Mesenchymal stem cell (in vitro differentiated cells and primary cell): ENCODE measurements around the gene RASSF7.
A peak's percentile ranks its signal among the peaks of the same experiment; 100 is the strongest.

ENCODE experiments used
- DNase-seq: peaks from one replicate; pipeline ENCODE4 v3.0.0-alpha.2; 2013
- H2AFZ ChIP-seq: one replicate; pipeline ENCODE4 v1.6.1; 2013; ENCODE audit warnings: low read depth, mild to moderate bottlenecking, control low read depth, inconsistent platforms, low read length, moderate library complexity
- H2AK5ac ChIP-seq: 2 replicates; pipeline ENCODE4 v1.6.1; 2013; ENCODE audit warnings: low read length, moderate library complexity, mild to moderate bottlenecking, inconsistent platforms; ENCODE audit not compliant: severe bottlenecking
- H2BK120ac ChIP-seq: one replicate; pipeline ENCODE4 v1.6.1; 2013; ENCODE audit warnings: low read depth, mild to moderate bottlenecking, inconsistent platforms, low read length, moderate library complexity
- H2BK12ac ChIP-seq, 2 experiments: one replicate each; pipeline ENCODE4 v1.6.1; 2013; ENCODE audit warnings: inconsistent platforms in 2 of 2, low read length in 2 of 2, mild to moderate bottlenecking in 2 of 2, moderate library complexity in 2 of 2, control low read depth in 1 of 2
- H2BK15ac ChIP-seq: one replicate; pipeline ENCODE4 v1.6.1; 2013; ENCODE audit warnings: mild to moderate bottlenecking, low read depth, inconsistent platforms; ENCODE audit not compliant: poor library complexity, severe bottlenecking
- H2BK5ac ChIP-seq: 2 replicates; pipeline ENCODE4 v1.6.1; 2013; ENCODE audit warnings: low read depth, mild to moderate bottlenecking, low read length, control low read depth, inconsistent platforms; ENCODE audit not compliant: poor library complexity, severe bottlenecking
- H3K14ac ChIP-seq, 2 experiments: one replicate each; pipeline ENCODE4 v1.6.1; 2013; ENCODE audit warnings: inconsistent platforms in 2 of 2, low read length in 2 of 2, control low read depth in 1 of 2, mild to moderate bottlenecking in 1 of 2, moderate library complexity in 1 of 2
- H3K18ac ChIP-seq, 2 experiments: one replicate each; pipeline ENCODE4 v1.6.1; 2013; ENCODE audit warnings: inconsistent platforms in 2 of 2, low read length in 2 of 2, control low read depth in 1 of 2, low read depth in 1 of 2, mild to moderate bottlenecking in 1 of 2
- H3K23ac ChIP-seq, 2 experiments: one replicate each; pipeline ENCODE4 v1.6.1; 2013; ENCODE audit warnings: inconsistent platforms in 2 of 2, low read length in 2 of 2, mild to moderate bottlenecking in 2 of 2, moderate library complexity in 2 of 2, control low read depth in 1 of 2
- H3K27ac ChIP-seq: 2 replicates; pipeline ENCODE4 v1.5.1; 2013; ENCODE audit warnings: mild to moderate bottlenecking, moderate library complexity, low read length, control low read depth, inconsistent platforms; ENCODE audit not compliant: poor library complexity, severe bottlenecking
- H3K27me3 ChIP-seq, 2 experiments: 2 replicates each; pipeline versions ENCODE4 v1.6.1 to v1.7.0; 2013; ENCODE audit warnings: low read length in 2 of 2, mild to moderate bottlenecking in 2 of 2, moderate library complexity in 2 of 2, control low read depth in 1 of 2, inconsistent platforms in 1 of 2; ENCODE audit not compliant: control insufficient read depth in 1 of 2, insufficient read depth in 1 of 2
- H3K36me3 ChIP-seq, 2 experiments: 2 replicates each; pipeline versions ENCODE4 v1.6.1 to v1.7.0; 2013; ENCODE audit warnings: low read length in 2 of 2, control low read depth in 1 of 2, inconsistent platforms in 1 of 2, low read depth in 1 of 2, mild to moderate bottlenecking in 1 of 2; ENCODE audit not compliant: insufficient read depth in 2 of 2, control insufficient read depth in 1 of 2
- H3K4ac ChIP-seq, 2 experiments: one replicate each; pipeline ENCODE4 v1.6.1; 2013; ENCODE audit warnings: inconsistent platforms in 2 of 2, low read length in 2 of 2, mild to moderate bottlenecking in 2 of 2, moderate library complexity in 2 of 2, control low read depth in 1 of 2, low read depth in 1 of 2
- H3K4me1 ChIP-seq: 2 replicates; pipeline ENCODE4 v1.6.1; 2013; ENCODE audit warnings: low read depth, low read length, control low read depth; ENCODE audit not compliant: control insufficient read depth, insufficient read depth
- H3K4me2 ChIP-seq: 2 replicates; pipeline ENCODE4 v1.6.1; 2013; ENCODE audit warnings: low read length, mild to moderate bottlenecking, inconsistent platforms; ENCODE audit not compliant: poor library complexity, severe bottlenecking
- H3K4me3 ChIP-seq, 2 experiments: 2 replicates each; pipeline versions ENCODE4 v1.5.1 to v1.7.0; 2013; ENCODE audit warnings: low read length in 2 of 2, mild to moderate bottlenecking in 2 of 2, control low read depth in 1 of 2, low read depth in 1 of 2; ENCODE audit not compliant: insufficient read depth in 1 of 2
- H3K79me1 ChIP-seq: replicated peaks from 2 replicates; pipeline ENCODE4 v1.6.1; 2013; ENCODE audit warnings: mild to moderate bottlenecking, control low read depth, low read length, inconsistent platforms; ENCODE audit not compliant: poor library complexity, severe bottlenecking
- H3K9ac ChIP-seq: 2 replicates; pipeline ENCODE4 v1.7.0; 2013; ENCODE audit warnings: mild to moderate bottlenecking, low read length, moderate library complexity
- H3K9me3 ChIP-seq: 2 replicates; pipeline ENCODE4 v1.7.0; 2013; ENCODE audit warnings: mild to moderate bottlenecking, low read length; ENCODE audit not compliant: control insufficient read depth
- H4K8ac ChIP-seq: one replicate; pipeline ENCODE4 v1.6.1; 2013; ENCODE audit warnings: inconsistent platforms, mild to moderate bottlenecking, low read length, moderate library complexity
- H4K91ac ChIP-seq: one replicate; pipeline ENCODE4 v1.6.1; 2013; ENCODE audit warnings: mild to moderate bottlenecking, low read length, inconsistent platforms
- WGBS: methylation state at CpG from one replicate; pipeline ENCODE4 v1.1.7; 2013; ENCODE audit warnings: mixed read lengths; 5-methylcytosine and 5-hydroxymethylcytosine counted together

The RASSF7 gene

DNA sequence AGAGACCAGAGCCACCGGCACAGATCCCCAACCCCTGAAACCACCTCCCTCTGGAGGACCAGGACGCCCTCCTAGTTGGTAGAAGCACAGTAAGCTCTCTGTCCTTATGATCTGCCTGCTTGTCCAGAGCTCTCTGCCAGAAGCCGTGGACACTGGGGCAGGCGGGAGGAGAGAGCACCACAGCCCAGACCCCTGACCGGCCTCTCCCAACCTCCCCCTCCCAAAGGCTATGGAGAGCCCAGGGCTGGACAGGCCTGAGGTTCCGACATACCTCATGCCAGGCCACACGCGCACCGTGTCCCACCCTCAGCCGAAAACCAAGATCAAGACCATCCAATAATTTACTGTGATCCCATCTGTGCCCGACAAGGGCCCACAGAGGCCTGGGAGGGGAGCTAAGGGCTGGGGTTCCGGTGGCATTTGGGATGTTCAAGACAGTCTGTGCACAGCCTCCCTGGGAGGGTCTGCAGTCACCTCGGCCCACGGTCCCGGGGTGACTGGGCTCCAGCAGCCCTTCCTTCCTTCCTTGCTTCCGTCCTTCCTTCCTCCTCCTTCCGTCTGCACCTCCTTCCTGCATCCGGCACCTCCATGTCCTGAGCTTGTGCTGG lies 28.7 kb upstream of the RASSF7 start:
- no peak for DNase-seq
- no peaks in the 10 kb centered on the region for H3K9me3 ChIP-seq
- no peak overlapping the region for H3K4me3 ChIP-seq
- H4K91ac ChIP-seq, result no peak overlapping the region
- no peak overlapping the region for H3K4me2 ChIP-seq
- no peak overlapping the region for H3K4ac ChIP-seq
- no peak overlapping the region for H2AFZ ChIP-seq
- H3K4me1 ChIP-seq, result peaks cover 25% of the 10 kb centered on the region
- peak overlapping the region in 1 of 2 experiments; percentile 29 for H2BK12ac ChIP-seq
- no peak overlapping the region for H2AK5ac ChIP-seq
- no peak overlapping the region for H3K18ac ChIP-seq
- peak overlapping the region in 1 of 2 experiments; percentile 16 for H3K23ac ChIP-seq
- H3K14ac ChIP-seq, result no peak overlapping the region
- WGBS, result 95% methylated on average over 13 of the region's 18 CpGs
- peaks cover 27 to 50% of the 10 kb centered on the region in 2 experiments for H3K36me3 ChIP-seq
- H2BK15ac ChIP-seq, result no peak overlapping the region
- no peak overlapping the region for H3K27ac ChIP-seq
- no peak overlapping the region for H4K8ac ChIP-seq
- peaks cover 0 to 1% of the 10 kb centered on the region in 2 experiments for H3K27me3 ChIP-seq
- H2BK120ac ChIP-seq, result no peak overlapping the region
- peaks cover 12% of the 10 kb centered on the region for H3K79me1 ChIP-seq
- H3K9ac ChIP-seq, result no peak overlapping the region
- H2BK5ac ChIP-seq, result no peak overlapping the region

DNA sequence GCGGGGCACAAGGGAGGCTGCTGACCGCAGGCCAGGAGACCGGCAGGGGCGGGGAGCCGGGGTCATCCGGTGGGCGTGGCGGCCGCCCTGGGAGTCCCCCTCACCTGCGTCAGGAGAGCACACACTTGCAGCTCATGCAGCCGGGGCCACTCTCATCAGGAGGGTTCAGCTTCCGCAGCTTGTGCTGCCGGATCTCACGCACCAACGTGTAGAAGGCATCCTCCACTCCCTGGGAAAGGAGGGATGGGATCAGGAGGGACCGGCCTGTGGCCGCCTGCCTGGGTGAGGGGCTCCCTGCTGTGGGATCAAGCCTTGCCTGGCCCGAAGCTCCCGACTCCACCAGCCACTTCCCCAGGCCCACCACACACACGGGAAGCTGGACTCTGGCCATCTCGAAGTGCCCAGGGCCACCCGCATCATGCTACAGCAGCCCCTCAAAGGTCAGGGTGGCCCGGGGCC lies 28.2 kb upstream of the RASSF7 start:
- 97% methylated on average over 22 of the region's 23 CpGs for WGBS
- Histone ChIP-seq H3K9ac (no peak overlapping the region), H4K91ac (peak overlapping the region; percentile 3), H2BK15ac (no peak overlapping the region), H3K14ac (no peak overlapping the region), H2AK5ac (no peak overlapping the region), H2BK120ac (no peak overlapping the region), H2AFZ (no peak overlapping the region), H3K9me3 (no peaks in the 10 kb centered on the region), H3K4me3 (no peak overlapping the region), H3K27me3 (peaks cover 0 to 6% of the 10 kb centered on the region in 2 experiments), H3K27ac (no peak overlapping the region), H3K23ac (no peak overlapping the region), H2BK12ac (no peak overlapping the region), H4K8ac (no peak overlapping the region), H3K18ac (no peak overlapping the region), H3K4ac (no peak overlapping the region), H3K36me3 (peaks cover 27 to 50% of the 10 kb centered on the region in 2 experiments), H3K4me2 (no peak overlapping the region), H3K4me1 (peaks cover 31% of the 10 kb centered on the region), H3K79me1 (peaks cover 12% of the 10 kb centered on the region), H2BK5ac (no peak overlapping the region)
- DNase-seq, result no peak

DNA sequence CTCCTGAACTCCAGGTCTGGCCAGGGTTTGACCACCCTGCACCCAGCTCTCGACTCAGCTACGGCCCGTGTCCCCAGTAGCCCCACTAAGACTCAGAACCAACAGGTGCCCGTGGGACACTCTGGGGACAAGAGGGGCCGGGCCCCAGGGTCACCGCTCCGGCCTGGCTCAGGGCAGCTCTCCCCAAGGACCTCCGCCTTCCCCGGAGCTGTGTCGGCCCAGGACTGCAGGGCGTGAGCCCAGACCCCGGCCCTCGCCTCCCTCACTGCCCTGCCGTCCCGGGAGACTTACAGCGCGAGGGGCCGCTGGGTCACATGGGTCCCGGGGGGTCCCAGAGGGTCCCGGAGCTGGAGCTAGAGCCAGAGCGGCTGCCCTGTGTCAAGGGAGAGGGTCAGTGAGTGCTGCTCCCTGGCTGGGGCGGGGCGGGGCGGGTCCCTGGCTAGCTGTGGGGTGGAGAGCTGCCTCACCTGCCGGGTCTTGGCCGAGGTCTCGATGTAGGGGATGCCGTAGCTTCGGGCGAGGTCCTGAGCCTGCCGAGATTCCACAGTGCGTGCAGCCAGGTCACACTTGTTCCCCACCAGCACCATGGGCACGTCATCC lies 27.7 kb upstream of the RASSF7 start:
- no peak overlapping the region for H4K8ac ChIP-seq
- peaks cover 12% of the 10 kb centered on the region for H3K79me1 ChIP-seq
- no peak overlapping the region for H2AK5ac ChIP-seq
- DNase-seq, result no peak
- no peak overlapping the region for H3K27ac ChIP-seq
- peak overlapping the region; percentile 3 for H4K91ac ChIP-seq
- H2BK12ac ChIP-seq, result no peak overlapping the region
- peaks cover 34% of the 10 kb centered on the region for H3K4me1 ChIP-seq
- no peak overlapping the region for H2BK5ac ChIP-seq
- no peak overlapping the region for H3K14ac ChIP-seq
- no peak overlapping the region for H2AFZ ChIP-seq
- H3K9ac ChIP-seq, result no peak overlapping the region
- H3K4me3 ChIP-seq, result no peak overlapping the region
- no peak overlapping the region for H3K23ac ChIP-seq
- no peak overlapping the region for H3K18ac ChIP-seq
- H2BK15ac ChIP-seq, result no peak overlapping the region
- no peak overlapping the region for H3K4ac ChIP-seq
- 98% methylated on average over 32 of the region's 33 CpGs for WGBS
- H3K36me3 ChIP-seq, result peaks cover 27 to 50% of the 10 kb centered on the region in 2 experiments
- no peak overlapping the region for H2BK120ac ChIP-seq
- no peaks in the 10 kb centered on the region for H3K9me3 ChIP-seq
- H3K27me3 ChIP-seq, result peaks cover 0 to 12% of the 10 kb centered on the region in 2 experiments
- H3K4me2 ChIP-seq, result no peak overlapping the region

DNA sequence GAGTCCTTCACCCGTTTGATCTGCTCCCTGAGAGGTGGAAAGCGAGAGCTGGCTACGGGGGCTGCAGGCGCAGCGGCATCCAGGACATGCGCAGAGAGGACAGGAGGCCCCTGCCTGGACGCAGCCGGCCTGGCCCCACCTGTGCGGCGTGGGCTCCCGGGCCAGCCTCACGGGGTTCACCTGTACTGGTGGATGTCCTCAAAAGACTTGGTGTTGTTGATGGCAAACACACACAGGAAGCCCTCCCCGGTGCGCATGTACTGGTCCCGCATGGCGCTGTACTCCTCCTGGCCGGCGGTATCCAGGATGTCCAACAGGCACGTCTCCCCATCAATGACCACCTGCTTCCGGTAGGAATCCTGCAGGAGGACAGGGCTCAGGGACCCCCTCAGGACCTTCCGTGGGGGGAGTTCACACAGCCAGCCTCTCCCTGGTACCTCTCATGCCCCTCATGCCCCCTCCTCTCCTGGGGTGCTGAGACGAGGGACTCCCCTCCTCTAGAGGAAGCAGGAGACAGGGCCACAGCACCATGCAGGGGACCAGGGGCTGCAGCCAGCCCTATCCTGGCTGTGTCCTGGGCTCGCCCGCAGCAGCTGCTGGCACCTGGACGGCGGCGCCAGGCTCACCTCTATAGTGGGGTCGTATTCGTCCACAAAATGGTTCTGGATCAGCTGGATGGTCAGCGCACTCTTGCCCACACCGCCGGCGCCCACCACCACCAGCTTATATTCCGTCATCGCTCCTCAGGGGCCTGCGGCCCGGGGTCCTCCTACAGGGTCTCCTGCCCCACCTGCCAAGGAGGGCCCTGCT lies 27.0 kb upstream of the RASSF7 start:
- peak overlapping the region; percentile 79 for H3K4me2 ChIP-seq

More for the DNA sequence above, 27.0 kb upstream of the RASSF7 start:
- Histone ChIP-seq H4K8ac (no peak overlapping the region), H3K36me3 (peaks cover 27 to 47% of the 10 kb centered on the region in 2 experiments), H2AK5ac (no peak overlapping the region), H3K9ac (peak overlapping the region; percentile 85), H3K27ac (no peak overlapping the region), H3K18ac (no peak overlapping the region), H2BK5ac (no peak overlapping the region), H3K79me1 (peaks cover 12% of the 10 kb centered on the region), H2BK120ac (no peak overlapping the region), H3K4ac (no peak overlapping the region), H4K91ac (peak overlapping the region; percentile 35), H2AFZ (no peak overlapping the region), H3K4me3 (peak overlapping the region; percentile 84), H3K14ac (no peak overlapping the region), H3K27me3 (peaks cover 0 to 12% of the 10 kb centered on the region in 2 experiments), H3K23ac (no peak overlapping the region), H3K9me3 (no peaks in the 10 kb centered on the region), H2BK15ac (no peak overlapping the region), H2BK12ac (no peak overlapping the region), H3K4me1 (peaks cover 34% of the 10 kb centered on the region)
- no peak for DNase-seq
- WGBS, result 97% methylated on average over 37 of the region's 37 CpGs
